ENCODE results near the gene ARHGAP1. TPM values are rescaled to one million over a fixed set of nuclear protein-coding genes. Genes with fewer than 3 reads are reported as not detected.

The ARHGAP1 gene
- 152 TPM for total RNA-seq
- long read RNA-seq, transcript ARHGAP1-201 (13 exons, 3,375 nt), result major isoform, 14 of 87 reads
- long read RNA-seq, partial matches to known transcripts, result 9 of 87 reads
- long read RNA-seq, other reads (novel, unspliced or antisense), result 63 of 87 reads

DNA sequence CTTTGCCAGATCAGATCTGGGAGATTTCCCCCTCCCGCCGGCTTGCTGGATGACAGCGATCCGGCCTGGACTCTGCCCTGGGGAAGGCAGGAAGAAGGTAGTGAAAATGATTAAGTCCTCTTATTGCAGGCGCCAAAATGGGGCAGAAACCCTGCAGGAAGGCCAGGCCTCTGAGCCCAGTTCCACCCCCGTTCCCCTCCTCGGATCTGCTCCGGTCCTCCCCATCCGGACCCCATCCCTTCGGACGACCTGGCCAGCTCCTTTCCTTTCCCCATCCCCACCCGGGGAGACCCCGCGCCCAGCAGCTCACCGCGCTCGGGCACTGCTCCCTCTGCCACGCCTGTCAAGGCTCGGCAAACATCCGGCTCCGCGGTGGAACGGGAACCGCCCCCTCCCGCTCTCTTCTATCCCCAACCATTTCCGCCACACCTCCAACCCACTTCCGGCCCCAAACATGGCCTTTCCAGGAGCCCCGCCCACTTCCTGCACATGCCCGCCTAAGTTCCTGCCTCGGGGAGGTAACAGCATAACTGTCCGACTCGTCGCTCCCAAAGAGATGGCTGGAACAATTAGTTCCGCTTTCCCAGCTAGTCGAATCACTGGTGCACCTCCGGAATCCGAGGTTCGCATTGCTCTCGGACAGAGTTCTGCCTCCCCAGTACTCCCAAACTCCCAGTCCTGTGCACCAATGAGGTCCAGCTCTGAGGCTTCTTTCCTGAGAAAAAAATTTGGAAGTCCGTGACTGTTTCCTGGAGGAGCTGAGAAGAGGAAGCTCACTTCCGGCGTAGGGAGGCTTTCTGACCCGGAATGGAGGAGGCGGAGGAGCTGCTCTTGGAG lies at the start of gene ARHGAP1, which contains the start of gene ZNF408:
TSS of gene ARHGAP1 (minus strand) at position 379 of the 837 bp plus-strand sequence. CDS start 4,512 bp downstream, outside the sequence.
TSS of gene ZNF408 (plus strand) at position 791 of the 837 bp plus-strand sequence. CDS start at position 808, 17 bp downstream.
- peak; percentile 100 for DNase-seq (ENCODE audit: low spot score)
- intact Hi-C loops (cut with DNase I), result loop anchor here (2.0 to 5.0 kb wide), 2 partner anchors 53 to 84 kb away; partner anchors contain the start of genes ATG13 and HARBI1

DNA sequence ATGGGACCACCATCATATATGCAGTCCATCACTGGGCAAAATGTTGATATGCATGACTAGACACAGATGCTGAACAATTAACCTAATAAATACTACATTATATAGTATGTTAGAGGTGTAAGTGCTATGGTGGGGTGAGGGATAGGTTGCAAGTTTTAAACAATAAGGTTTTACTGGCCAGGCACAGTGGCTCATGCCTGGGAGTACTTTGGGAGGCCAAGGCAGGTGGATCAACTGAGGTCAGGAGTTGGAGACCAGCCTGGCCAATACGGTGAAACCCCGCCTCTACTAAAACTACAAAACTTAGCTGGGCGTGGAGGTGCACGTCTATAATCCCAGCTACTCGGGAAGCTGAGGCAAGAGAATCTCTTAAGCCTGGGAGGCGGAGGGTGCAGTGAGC lies 46.7 kb upstream of the ARHGAP1 start:
- intact Hi-C loops (cut with DNase I), result no loop called here
- DNase-seq (ENCODE audit: low spot score), result no peak

DNA sequence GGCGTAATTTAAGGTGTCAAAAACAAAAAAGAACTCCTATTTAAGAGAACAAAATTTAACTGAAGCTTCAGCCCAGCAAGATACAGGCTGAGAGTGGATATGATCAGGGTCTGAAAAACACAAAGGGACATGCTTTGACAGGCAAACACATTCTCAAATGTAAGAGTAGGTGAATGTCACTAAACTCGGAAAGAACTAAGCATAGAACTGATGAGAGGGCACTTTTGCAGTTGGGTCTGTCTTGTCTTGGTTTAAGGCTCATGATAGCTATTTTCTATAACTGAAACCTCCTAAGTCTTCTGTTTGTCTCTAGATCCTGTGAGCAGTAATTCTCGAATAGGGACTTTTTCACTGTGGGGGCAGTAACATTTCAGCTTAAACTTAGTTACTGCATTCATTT lies 45.6 kb upstream of the ARHGAP1 start:
- no peak for DNase-seq (ENCODE audit: low spot score)

DNA sequence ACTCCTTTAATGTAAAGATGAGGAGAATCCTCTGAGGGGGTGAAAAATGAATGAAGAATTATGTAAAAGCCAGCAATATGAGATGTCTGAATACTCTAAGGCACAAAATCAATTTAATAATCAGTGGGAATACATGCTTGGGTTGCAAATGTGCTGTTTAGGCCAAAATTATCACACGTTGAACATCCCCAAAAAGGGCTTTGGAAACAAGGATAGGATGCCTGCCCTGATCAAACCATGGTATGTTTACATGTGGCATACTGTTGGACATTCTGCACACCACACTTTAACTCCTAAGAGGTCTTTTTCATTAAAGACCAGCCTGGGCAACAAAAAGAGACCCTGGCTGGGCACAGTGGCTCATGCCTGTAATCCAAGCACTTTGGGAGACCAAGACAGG lies 44.9 kb upstream of the ARHGAP1 start:
- no peak for DNase-seq (ENCODE audit: low spot score)

More for the DNA sequence above, 45.6 kb upstream of the ARHGAP1 start:
- intact Hi-C loops (cut with DNase I), result no loop called here

DNA sequence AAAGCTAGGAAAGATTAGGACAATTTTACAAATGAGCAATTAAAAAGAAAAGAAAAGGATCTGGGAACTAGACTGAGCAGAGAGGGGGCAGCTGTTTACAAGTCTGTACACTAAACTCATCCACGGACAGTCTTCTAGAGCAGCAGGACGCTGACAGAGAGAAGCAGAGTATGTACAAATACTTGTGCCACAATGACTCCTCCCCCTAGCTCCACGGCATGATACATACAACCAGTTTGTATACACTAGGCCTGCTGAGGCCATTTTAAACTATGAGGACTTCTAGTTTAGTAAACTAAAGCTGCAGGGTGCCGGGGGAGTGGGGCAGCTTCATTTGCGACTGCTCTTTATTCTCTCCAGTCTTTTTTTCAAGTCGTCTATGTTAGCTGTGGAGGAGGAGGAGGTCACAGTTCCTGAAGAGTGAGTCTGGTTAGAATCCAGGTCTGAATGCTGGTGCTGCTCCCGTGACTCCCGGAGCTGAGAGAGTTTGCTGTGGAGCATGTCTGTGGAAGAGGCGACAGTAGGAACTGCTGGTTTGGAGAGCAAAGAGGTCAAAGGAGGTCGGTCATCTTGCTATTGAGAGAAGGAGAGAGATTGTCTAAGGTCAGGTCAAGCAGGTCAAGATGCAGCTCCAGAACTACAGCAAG lies 43.4 kb upstream of the ARHGAP1 start:
- DNase-seq (ENCODE audit: low spot score), result no peak

More for the DNA sequence above, 44.9 kb upstream of the ARHGAP1 start:
- intact Hi-C loops (cut with DNase I), result no loop called here

DNA sequence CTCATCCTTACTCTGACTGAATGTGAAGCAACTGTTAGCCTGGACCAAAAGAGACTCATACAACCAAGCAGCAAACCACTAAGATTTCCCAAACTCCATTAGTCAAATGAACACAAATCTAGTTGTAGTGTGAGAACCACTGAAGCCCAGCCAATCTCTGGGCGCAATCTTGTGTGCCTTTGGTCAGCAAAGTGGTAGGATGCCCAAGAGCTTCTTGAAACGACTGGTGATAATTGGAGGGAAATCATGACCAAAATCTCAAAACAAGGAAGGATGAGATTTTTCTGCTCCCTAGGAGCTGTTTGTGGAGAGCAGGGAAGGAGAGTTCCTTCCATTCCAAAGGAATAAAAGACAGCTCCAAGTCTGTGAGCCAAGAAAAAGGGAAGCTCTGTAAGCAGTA lies 42.6 kb upstream of the ARHGAP1 start:
- no peak for DNase-seq (ENCODE audit: low spot score)
- intact Hi-C loops (cut with DNase I), result no loop called here

More for the DNA sequence above, 43.4 kb upstream of the ARHGAP1 start:
- intact Hi-C loops (cut with DNase I), result no loop called here

DNA sequence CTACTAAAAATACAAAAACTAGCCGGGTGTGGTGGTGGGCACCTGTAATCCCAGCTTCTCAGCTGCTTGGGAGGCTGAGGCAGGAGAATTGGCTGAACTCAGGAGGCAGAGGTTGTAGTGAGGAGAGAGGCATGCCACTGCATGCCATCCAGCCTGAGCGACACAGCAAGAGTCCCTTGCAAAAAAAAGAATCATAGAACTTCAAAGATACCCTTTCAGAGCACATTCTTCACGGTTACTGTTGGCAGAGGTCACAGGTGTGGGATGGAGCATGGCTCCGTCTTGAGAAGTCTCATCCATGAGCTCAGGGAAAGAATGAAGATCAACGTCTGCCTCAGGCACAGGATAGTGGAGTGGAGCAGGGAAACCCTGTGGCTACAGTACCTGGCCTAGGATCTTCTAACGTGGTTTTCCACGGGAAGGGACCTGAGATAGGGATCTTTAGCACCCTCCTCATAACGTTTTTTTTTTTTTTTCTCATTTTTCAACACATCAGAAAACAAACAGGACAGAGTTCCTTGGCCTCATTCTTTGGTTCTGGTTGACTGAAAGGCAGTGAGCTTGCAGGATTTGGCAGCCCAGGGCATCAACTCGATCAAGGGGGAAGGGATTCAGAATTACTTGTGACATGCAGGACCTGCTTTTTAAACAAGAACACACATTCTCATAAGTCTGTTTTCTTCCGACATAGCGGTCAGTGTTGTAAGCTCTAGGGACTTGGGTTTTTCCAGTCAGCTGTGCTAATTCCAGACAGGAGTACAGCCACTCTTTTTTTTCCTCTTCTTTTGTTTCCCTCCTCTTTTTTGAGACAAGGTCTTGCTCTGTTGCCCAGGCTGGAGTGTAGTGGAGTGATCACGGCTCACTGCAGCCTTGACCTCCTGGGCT lies 41.4 kb upstream of the ARHGAP1 start:
- DNase-seq (ENCODE audit: low spot score), result no peak
- intact Hi-C loops (cut with DNase I), result no loop called here

DNA sequence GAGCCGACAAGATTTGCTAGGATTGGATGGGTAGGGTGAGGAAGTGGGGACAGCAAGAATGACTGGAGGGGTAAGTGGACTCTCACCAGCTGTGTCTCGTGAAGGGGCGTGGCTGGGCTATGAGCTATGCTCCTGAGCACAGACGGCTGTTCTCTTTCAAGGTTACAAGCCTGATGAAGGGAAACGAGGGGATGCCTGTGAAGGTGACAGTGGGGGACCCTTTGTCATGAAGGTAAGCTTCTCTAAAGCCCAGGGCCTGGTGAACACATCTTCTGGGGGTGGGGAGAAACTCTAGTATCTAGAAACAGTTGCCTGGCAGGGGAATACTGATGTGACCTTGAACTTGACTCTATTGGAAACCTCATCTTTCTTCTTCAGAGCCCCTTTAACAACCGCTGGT lies 38.5 kb upstream of the ARHGAP1 start:
- intact Hi-C loops (cut with DNase I), result no loop called here
- no peak for DNase-seq (ENCODE audit: low spot score)

DNA sequence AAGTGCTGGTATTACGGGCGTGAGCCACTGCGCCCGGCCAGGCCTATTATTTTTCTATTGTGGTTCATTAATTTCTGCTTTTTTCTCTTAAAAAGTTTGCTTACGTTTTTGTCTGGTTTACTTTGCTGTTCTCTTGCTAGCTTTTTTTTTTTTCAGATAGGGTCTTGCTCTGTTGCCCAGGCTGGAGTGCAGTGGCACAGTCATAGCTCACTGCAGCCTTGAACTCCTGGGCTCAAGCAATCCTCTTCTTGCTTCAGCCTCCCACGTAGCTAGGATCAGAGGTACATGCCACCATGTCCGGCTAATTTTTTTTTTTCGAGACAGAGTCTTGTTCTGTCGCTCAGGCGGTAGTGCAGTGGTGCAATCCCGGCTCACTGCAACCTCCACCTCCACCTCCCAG lies 37.3 kb upstream of the ARHGAP1 start:
- intact Hi-C loops (cut with DNase I), result no loop called here
- no peak for DNase-seq (ENCODE audit: low spot score)

DNA sequence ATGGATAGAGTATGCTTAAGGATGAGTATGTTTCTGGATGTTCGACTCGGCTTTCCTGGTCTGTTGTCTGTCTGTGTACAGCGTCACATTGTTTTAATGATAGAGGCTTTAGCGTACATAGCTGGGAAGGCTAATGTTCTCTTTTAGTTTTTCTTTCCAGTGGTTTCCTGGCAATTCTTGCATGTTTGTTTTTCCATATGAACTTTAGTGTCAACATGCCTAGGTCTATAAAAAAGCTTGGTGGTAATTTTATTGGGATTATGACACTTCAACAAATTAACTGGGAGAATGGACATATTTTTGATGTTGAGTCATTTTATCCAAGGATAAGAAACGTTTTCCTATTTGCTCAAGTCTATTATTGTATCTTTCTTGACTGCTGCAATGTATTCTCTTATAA lies 36.2 kb upstream of the ARHGAP1 start:
- no peak for DNase-seq (ENCODE audit: low spot score)
- intact Hi-C loops (cut with DNase I), result no loop called here

DNA sequence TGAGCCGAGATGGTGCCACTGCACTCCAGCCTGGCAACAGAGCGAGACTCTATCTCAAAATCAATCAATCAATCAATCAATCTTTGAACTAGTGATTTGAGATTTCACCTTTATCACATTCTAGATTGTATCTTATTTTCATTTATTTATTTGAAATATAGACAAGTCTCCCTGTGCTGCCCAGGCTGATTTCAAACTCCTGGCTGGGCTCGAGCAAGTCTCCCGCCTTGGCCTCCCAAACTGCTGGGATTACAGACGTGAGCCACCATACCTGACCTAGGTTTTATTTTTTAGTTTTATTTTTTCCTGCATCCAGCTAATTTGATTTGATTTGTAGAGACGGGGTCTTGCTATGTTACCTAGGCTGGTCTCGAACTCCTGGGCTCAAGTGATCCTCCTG lies 35.7 kb upstream of the ARHGAP1 start:
- no peak for DNase-seq (ENCODE audit: low spot score)
- intact Hi-C loops (cut with DNase I), result no loop called here

DNA sequence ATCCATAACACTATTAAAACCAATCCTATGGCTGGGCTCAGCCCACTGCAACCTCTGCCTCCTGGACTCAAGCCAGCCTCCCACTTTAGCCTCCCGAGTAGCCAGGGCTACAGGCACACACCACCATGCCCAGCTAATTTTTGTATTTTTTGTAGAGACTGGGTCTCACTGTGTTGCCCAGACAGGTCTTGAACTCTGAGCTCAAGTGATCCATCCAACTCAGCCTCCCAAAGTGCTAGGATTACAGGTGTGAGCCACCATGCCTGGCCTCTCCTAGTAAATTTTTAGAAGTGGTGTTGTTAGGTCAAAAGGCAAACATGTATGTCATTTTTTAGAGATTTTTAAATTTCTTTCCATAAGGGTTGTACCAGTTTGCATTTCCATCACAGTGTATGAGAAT lies 32.8 kb upstream of the ARHGAP1 start:
- DNase-seq (ENCODE audit: low spot score), result peak; percentile 33
- intact Hi-C loops (cut with DNase I), result no loop called here

DNA sequence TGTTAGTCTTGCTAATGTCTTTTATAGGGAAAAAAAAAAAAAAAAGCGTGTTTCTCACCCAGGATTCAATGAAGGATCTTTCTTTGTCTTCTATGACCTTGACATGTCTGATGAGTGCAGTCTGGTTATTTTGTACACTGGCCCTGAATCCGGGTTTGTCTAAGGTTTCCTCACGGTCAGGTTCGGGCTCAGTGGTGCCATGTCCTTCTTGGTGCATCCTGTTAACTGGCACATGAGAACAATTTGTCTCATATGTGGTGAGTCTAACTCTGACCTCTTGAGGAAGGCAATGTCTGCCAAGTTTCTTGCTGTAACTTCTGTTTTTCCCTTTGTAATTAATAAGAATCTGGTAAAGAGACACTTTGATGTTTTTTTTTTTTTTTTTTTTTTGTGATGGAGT lies 31.1 kb upstream of the ARHGAP1 start:
- intact Hi-C loops (cut with DNase I), result no loop called here
- no peak for DNase-seq (ENCODE audit: low spot score)

DNA sequence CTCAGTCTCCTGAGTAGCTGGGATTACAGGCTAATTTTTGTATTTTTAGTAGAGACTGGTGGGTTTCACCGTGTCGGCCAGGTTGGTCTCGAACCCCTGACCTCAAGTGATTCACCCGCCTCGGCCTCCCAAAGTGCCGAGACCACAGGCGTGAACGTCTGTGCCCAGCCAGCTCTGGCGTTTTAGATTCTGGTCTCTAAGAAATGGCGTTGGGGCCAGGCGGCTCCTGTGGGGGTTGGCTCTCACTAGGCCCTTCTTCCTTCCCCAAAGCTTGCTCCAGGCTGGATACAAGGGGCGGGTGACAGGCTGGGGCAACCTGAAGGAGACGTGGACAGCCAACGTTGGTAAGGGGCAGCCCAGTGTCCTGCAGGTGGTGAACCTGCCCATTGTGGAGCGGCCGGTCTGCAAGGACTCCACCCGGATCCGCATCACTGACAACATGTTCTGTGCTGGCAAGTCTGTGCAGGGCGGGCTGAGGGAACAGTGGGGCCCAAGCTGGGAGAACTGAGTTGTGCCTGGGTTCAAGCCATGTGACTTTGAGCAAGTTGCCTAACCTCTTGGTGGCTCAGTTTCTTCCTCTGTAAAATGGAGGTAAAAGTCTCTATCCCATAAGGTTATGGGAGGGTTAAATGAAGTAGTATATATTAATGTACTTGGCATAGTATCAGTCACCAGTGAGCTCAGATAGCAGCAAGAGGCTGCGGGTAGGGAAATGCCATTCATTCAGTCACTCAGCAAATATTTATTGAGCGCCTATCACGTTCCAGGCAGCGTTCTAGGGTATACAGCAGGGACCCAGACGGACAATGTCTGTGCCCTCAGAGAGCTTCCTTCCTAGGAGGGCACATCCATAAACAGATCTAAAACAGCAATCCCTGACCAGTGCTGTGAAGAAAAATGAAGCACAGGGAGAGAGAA lies 28.9 kb upstream of the ARHGAP1 start:
- intact Hi-C loops (cut with DNase I), result no loop called here
- DNase-seq (ENCODE audit: low spot score), result peak; percentile 65

DNA sequence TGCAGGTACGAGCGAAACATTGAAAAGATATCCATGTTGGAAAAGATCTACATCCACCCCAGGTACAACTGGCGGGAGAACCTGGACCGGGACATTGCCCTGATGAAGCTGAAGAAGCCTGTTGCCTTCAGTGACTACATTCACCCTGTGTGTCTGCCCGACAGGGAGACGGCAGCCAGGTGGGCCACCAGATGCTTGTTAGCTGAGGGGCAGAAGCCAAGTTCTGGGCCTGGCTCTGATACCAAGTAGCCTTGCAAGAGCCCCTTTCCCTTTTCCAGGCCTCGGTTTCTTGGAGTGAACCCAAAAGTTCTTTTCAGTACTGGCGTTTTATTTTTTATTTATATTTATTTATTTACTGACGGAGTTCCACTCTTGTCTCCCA lies 28.2 kb upstream of the ARHGAP1 start:
- intact Hi-C loops (cut with DNase I), result no loop called here
- DNase-seq (ENCODE audit: low spot score), result peak; percentile 73

DNA sequence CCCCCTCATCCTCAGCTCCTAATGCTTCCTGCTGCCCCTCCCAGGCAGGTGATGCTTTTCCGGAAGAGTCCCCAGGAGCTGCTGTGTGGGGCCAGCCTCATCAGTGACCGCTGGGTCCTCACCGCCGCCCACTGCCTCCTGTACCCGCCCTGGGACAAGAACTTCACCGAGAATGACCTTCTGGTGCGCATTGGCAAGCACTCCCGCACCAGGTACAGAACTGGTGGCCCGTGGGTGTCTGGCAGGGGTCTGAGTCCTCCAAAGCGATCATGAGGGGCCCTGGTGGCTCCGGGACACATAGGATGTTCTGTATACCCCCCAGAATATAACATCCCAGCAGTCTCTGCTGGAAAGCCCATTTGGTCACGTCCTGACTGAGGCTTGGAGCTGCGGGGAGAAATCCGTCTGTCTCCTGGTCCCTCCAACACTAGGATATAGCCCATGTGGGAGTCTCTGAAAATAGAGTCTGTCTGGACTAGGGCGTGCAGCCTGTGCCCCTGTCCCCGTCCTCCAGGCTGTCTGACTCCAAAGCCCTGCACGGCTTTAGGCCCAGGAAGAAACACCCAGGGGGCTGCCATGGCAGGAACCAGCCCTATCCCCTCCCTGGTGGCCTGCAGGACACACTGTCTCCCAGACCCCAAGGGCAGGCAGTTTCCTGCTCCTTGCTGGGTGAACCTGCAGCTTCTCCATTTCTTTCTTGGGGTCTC lies 27.7 kb upstream of the ARHGAP1 start:
- intact Hi-C loops (cut with DNase I), result no loop called here

DNA sequence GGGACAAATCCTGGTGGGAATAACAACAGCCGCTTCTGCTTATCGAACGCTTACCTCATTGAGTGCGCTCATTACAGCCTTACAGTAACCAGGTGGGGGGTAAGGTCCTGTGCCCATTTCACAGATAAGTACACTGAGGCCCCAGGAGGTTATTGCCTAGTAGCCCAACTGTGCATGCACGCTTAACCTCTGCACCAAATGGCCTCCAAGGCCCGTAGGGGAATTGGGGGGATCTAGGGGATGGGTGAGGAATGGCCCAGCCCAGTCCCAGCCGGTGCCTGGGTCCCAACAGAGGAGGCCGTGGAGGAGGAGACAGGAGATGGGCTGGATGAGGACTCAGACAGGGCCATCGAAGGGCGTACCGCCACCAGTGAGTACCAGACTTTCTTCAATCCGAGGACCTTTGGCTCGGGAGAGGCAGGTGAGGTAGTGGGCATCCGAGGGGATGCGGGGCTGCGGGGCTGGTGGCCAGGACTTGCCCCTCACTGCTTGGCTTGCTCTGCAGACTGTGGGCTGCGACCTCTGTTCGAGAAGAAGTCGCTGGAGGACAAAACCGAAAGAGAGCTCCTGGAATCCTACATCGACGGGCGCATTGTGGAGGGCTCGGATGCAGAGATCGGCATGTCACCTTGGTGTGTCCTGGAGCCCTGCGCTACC lies 25.9 kb upstream of the ARHGAP1 start:
- intact Hi-C loops (cut with DNase I), result no loop called here
- peak; percentile 56 for DNase-seq (ENCODE audit: low spot score)

More for the DNA sequence above, 27.7 kb upstream of the ARHGAP1 start:
- no peak for DNase-seq (ENCODE audit: low spot score)

Measured in cardiac septum (tissue), 1 donor.